GM21381 (cell line): ENCODE measurements around the gene CCNYL1.
A peak's percentile ranks its signal among the peaks of the same experiment; 100 is the strongest.
"Not testable (repeated sequence)": the region's sequence is repeated elsewhere in the genome, so short reads cannot be mapped to it uniquely, and the experiment has no call there.

Source experiments
- ATAC-seq: cut with Tn5 transposase; IDR thresholded peaks from one replicate; pipeline ENCODE4 v1.9.1; 2021; ENCODE audit warnings: mild to moderate bottlenecking, moderate library complexity; ENCODE audit not compliant: unreplicated experiment

The CCNYL1 gene

GRCh38 chr2:207734264-207734635 lies 22.8 kb downstream of the CCNYL1 start:
- no peak for ATAC-seq

GRCh38 chr2:207734636-207735512 lies 23.4 kb downstream of the CCNYL1 start:
- ATAC-seq = no peak

GRCh38 chr2:207735513-207735859 lies 24.0 kb downstream of the CCNYL1 start:
- not testable (repeated sequence) for ATAC-seq

- ATAC-seq = no peak
Measured at GRCh38 chr2:207743514-207743913, 32.1 kb downstream of the CCNYL1 start.

- ATAC-seq = no peak
Measured at GRCh38 chr2:207744050-207744449, 32.6 kb downstream of the CCNYL1 start.

- ATAC-seq = no peak
Measured at GRCh38 chr2:207744451-207744850, 33.0 kb downstream of the CCNYL1 start.

GRCh38 chr2:207746131-207746530 lies 34.7 kb downstream of the CCNYL1 start:
- peak; percentile 79 for ATAC-seq

GRCh38 chr2:207747653-207748560 lies 36.5 kb downstream of the CCNYL1 start:
- ATAC-seq = no peak

- ATAC-seq = no peak
Measured at GRCh38 chr2:207748993-207749392, 37.6 kb downstream of the CCNYL1 start.

- no peak for ATAC-seq
Measured at GRCh38 chr2:207749873-207750272, 38.4 kb downstream of the CCNYL1 start.

GRCh38 chr2:207750345-207750744 lies 38.9 kb downstream of the CCNYL1 start:
- ATAC-seq = no peak

- no peak for ATAC-seq
Measured at GRCh38 chr2:207750876-207751275, 39.4 kb downstream of the CCNYL1 start.

GRCh38 chr2:207753688-207754087 lies 42.2 kb downstream of the CCNYL1 start:
- not testable (repeated sequence) for ATAC-seq

- no peak for ATAC-seq
Measured at GRCh38 chr2:207754498-207755383, 43.3 kb downstream of the CCNYL1 start.

- no peak for ATAC-seq
Measured at GRCh38 chr2:207758025-207758424, 46.6 kb downstream of the CCNYL1 start.

GRCh38 chr2:207759890-207760289 lies 48.5 kb downstream of the CCNYL1 start:
- ATAC-seq = no peak

GRCh38 chr2:207760453-207760852 lies 49.0 kb downstream of the CCNYL1 start:
- ATAC-seq = no peak

GRCh38 chr2:207761426-207761825 lies 50.0 kb downstream of the CCNYL1 start:
- ATAC-seq = not testable (repeated sequence)

- no peak for ATAC-seq
Measured at GRCh38 chr2:207762146-207762545, 50.7 kb downstream of the CCNYL1 start.

GRCh38 chr2:207763303-207763917 lies 52.0 kb downstream of the CCNYL1 start:
- no peak for ATAC-seq
